GM18868 (cell line): ENCODE data around the gene WDR33.
"Not testable (repeated sequence)": the region's sequence is repeated elsewhere in the genome, so short reads cannot be mapped to it uniquely, and the experiment has no call there.

Source experiments
- ATAC-seq: cut with Tn5 transposase; IDR thresholded peaks from one replicate; pipeline ENCODE4 v1.9.1; 2021; ENCODE audit warnings: mild to moderate bottlenecking, moderate library complexity; ENCODE audit not compliant: unreplicated experiment

WDR33 gene

GRCh38 chr2:127811397-127812321, 688 bp upstream of the WDR33 start:
- ATAC-seq: peak; percentile 38

GRCh38 chr2:127810156-127810618, 784 bp downstream of the WDR33 start:
- ATAC-seq: no peak

- ATAC-seq: no peak
Measured at GRCh38 chr2:127807678-127808353, 3.2 kb downstream of the WDR33 start.

GRCh38 chr2:127806860-127807259, 4.1 kb downstream of the WDR33 start:
- not testable (repeated sequence) for ATAC-seq

GRCh38 chr2:127805491-127805890, 5.5 kb downstream of the WDR33 start:
- ATAC-seq: no peak

- no peak for ATAC-seq
Measured at GRCh38 chr2:127799926-127800325, 11.0 kb downstream of the WDR33 start.

GRCh38 chr2:127796389-127796788, 14.6 kb downstream of the WDR33 start:
- ATAC-seq: peak; percentile 42

GRCh38 chr2:127794901-127795300, 16.1 kb downstream of the WDR33 start:
- ATAC-seq: not testable (repeated sequence)

- ATAC-seq: no peak
Measured at GRCh38 chr2:127792805-127793204, 18.2 kb downstream of the WDR33 start.

- ATAC-seq: no peak
Measured at GRCh38 chr2:127790694-127791529, 20.1 kb downstream of the WDR33 start.

GRCh38 chr2:127786048-127786809, 24.7 kb downstream of the WDR33 start:
- ATAC-seq: no peak

GRCh38 chr2:127784965-127785518, 25.9 kb downstream of the WDR33 start:
- no peak for ATAC-seq

GRCh38 chr2:127783101-127783500, 27.9 kb downstream of the WDR33 start:
- no peak for ATAC-seq

GRCh38 chr2:127778850-127779249, 32.1 kb downstream of the WDR33 start:
- ATAC-seq: no peak

- ATAC-seq: no peak
Measured at GRCh38 chr2:127778447-127778846, 32.5 kb downstream of the WDR33 start.

GRCh38 chr2:127776122-127776780, 34.7 kb downstream of the WDR33 start:
- ATAC-seq: no peak

- ATAC-seq: no peak
Measured at GRCh38 chr2:127771756-127772155, 39.2 kb downstream of the WDR33 start.

GRCh38 chr2:127770973-127771735, 39.8 kb downstream of the WDR33 start:
- no peak for ATAC-seq

GRCh38 chr2:127770534-127770933, 40.4 kb downstream of the WDR33 start:
- ATAC-seq: not testable (repeated sequence)
